Activated naive CD8-positive, alpha-beta T cell treated with anti-CD3 and anti-CD28 coated beads, Interleukin-2, amount 50 U/mL, for 16 hours (primary cell): ENCODE data around the gene SLC18A2.

Experiments
- DNase-seq: peaks from one replicate; pipeline ENCODE4 v3.0.0-alpha.2; 2020; ENCODE audit warnings: low read depth, low spot score

The SLC18A2 gene

GRCh38 chr10:117237401-117237991 lies 3.4 kb upstream of the SLC18A2 start:
- no peak for DNase-seq

DNA sequence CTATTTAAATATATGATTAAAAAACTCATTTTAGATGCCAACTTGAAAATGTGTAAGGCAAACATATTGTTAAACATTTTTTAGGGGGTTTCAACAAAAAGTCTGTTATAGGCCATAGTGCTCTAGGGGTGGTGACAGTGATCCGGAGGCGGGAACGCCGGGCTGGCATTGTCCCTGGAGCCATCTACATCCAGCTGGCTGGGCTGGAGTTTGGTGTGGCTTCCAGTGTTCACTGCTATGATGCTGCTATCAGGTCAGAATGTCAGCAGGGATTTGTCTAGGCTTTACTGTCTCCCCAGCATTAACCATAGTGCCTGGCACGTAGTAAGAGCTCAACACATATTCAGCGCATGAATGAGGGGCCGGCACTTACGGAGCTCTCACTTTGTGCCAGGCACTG lies 1.9 kb upstream of the SLC18A2 start:
- DNase-seq, result no peak

DNA sequence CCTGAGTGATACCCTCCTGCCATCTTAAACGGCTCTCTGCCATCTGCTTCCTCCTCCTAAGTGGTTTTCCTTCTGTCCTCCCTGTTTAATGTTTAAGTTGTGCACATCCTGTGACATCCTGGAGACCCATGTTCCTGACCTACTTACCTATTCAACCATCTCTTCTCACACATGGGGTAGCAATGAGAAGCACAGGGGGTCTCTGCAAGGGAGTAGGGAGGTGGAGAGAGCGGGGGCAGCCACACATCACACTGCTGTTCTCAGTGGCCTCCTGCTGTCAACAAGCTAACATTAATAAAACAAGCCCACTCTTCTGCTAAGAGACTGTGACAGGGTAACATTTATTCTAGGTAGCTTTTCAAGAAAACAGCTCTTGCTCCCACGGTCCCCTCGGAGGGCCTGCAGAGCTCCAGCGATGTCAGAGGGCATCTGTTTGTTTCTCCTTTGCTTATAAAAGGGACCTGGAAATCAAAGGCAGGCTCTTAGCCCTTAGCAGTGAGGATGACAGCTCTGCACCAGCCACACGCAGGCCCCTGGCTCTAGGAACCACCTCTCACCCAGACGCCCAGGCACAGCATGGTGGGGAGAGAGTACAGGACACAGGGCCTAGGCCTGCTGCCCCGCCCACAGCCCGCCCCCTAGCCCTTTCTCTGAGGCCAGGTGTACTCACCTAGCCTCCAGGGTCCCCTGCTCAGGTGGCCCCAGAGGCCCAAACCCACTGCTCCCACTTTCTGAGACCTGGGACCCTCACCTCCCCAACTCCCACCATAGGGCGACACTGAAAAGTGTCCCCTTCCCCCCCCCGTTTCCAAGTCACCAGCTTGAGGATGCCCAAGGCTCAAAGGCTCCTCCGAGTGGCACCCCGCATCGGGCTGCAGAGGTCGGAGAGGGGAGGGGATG lies 943 bp upstream of the SLC18A2 start:
- DNase-seq, result no peak

DNA sequence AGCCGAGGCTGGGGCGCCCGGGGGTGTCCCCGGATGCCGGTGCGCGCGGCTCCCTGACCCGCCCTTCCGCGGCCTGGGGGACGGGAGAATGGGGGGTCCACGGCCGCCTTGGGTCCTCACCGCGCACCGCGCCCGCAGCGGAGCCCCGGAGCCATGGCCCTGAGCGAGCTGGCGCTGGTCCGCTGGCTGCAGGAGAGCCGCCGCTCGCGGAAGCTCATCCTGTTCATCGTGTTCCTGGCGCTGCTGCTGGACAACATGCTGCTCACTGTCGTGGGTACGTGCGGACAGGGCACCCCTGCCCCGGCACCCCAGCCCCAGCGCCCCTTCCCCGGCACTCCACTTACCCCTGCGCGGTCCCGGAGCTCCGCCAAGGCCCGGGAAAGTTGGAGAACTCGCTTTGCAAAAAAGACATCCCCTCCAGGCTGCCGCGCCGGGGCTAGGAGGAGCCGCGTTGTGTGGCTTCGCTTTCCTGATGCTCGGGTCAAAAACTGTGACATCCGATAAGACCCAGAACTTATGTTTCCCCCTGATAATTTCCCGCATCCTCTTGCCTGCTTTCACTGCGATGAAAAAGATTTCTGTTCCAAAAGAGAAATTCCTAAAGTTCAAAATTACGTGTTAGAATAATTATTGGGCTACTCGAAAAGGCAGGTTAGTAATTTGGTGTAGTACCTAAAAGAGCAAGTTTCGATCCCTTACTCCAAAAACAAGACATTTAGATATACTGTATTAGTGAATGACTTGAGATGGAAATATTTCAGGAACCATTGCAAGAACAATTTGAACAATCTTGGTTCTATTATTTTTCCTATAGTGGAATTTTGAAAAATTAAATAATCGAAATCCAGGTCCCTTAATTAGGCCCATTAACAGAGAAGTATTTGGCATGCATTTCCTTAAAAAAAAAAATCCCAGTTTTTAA lies 888 bp downstream of the SLC18A2 start:
- DNase-seq, result no peak

GRCh38 chr10:117242463-117242832 lies 1.5 kb downstream of the SLC18A2 start:
- no peak for DNase-seq

GRCh38 chr10:117246997-117247671 lies 6.2 kb downstream of the SLC18A2 start:
- DNase-seq, result no peak

GRCh38 chr10:117248750-117249465 lies 8.0 kb downstream of the SLC18A2 start:
- DNase-seq, result no peak

- DNase-seq, result no peak
Observed at GRCh38 chr10:117249493-117250093, 8.7 kb downstream of the SLC18A2 start.

GRCh38 chr10:117250411-117250810 lies 9.5 kb downstream of the SLC18A2 start:
- DNase-seq, result no peak

GRCh38 chr10:117253908-117254307 lies 13.0 kb downstream of the SLC18A2 start:
- DNase-seq, result no peak

DNA sequence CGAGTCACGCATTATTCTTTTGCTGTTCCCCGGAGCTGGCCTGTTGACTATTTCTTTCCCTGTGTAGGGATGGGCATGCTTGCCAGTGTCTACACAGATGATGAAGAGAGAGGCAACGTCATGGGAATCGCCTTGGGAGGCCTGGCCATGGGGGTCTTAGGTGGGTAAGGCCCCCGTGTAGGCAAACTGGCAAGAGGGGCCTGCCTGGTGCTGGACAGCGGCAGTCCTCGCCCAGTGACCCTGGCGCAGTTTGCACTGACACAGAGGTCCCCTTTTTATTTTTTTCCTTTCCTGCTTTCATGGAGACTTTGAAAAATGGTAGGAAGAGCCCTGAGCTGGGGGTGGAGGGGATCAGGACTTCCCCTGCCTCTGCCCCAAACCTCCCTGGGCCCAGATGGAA lies 13.4 kb downstream of the SLC18A2 start:
- no peak for DNase-seq

- no peak for DNase-seq
Observed at GRCh38 chr10:117254774-117255735, 14.1 kb downstream of the SLC18A2 start.

- no peak for DNase-seq
Observed at GRCh38 chr10:117255835-117256460, 15.0 kb downstream of the SLC18A2 start.

- no peak for DNase-seq
Observed at GRCh38 chr10:117256910-117257309, 16.0 kb downstream of the SLC18A2 start.

- DNase-seq, result no peak
Observed at GRCh38 chr10:117257721-117258120, 16.8 kb downstream of the SLC18A2 start.

DNA sequence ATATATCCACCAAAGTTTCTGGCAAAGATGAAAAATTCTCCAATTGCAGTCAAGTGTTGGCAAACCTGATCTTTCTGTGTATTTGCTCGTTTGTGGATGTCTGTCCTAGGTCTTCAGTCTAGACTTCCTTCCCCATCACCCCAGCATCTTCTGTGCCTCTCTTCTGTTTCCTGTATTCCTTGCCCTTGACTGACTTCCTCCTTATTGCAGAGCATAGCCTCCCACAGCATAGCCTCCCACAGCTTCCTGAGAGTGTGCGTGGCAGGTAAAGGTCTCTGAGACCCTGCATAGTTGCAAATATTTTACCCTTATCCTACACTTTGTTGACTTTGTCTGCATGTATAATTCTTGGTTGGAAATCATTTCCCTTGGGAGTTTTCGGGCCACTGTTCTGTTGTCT lies 18.4 kb downstream of the SLC18A2 start:
- no peak for DNase-seq

- DNase-seq, result no peak
Observed at GRCh38 chr10:117260084-117260483, 19.2 kb downstream of the SLC18A2 start.

DNA sequence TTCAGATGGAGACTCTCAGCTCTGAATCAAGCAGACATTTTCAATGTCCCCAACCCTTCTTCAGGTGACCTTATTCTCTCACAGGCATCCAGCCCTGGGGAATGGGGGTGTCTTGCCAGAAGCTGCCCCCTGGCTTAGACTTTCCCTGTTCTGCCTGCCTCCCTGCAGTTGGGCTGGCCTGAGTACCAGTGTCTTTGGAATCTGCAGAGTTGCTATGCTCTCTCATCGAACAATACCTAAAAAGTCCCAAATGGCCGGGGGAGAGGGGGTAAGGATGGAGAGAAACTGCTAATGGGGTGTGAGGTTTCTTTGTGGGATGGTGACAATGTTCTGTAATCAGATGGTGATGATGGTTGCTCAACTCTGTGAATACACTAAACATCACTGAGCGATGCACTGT lies 20.6 kb downstream of the SLC18A2 start:
- DNase-seq, result no peak
